NOMO-1 treated with dmso at 0.1 percent for 144 hours (cell line): ENCODE measurements around the gene WASF3.
A peak's percentile ranks its signal among the peaks of the same experiment; 100 is the strongest.

ENCODE experiments used
- DNase-seq: peaks from one replicate; lab custom pipeline; 2025; ENCODE audit not compliant: unreplicated experiment; lab: John Stamatoyannopoulos, UW

Gene WASF3

DNA sequence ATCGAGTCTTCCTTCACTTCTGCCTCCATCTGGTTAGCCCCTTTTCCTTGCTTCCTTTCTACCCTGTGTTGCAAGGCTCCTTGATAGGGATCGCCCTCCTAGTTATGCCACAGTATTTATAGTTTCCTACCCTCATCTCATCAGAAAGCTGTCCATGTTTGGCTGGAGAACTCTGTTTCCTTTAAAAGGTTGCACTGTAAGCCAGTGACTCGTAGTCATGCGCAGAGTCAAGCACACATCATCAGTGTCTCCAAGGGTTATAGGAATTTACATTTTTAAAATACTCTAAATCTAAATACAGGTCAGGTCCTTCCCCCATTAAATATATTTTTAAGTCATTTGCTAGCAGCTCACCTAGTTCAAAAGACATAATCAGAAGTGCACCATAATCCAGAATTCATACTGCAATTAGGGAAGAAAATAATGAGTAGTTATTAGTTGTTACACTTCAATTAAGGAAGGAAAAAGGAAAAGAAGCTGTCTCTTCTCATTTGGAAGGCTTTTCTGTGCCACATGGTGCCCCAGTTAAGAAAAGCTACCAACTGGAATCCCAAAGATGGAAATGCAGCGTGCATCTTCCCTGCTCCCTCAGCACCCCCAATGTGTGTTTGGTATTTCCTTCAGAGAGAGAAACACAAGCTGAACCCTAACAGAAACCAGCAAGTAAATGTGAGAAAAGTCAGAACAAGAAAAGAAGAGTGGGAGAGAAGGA is 122.1 kb downstream of the WASF3 start:
- no peak for DNase-seq

DNA sequence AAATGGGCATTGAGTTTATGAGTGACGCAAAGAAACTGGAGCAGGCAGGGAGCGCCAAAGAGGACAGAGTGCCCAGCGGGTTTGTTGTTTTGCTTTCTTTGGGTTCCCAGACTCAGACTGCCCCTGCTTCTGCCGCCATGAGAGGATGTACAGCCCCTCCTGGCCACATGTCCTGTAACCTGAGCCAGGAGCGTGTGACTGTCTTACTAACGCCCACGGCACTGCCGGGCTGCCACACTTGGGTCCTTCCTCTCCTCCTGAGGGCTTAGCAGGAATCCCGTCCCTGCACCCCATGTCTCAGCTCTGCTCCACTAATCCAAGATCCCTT is 122.6 kb downstream of the WASF3 start:
- DNase-seq: no peak

GRCh38 chr13:26680572-26680971 is 123.1 kb downstream of the WASF3 start:
- DNase-seq: no peak

GRCh38 chr13:26681036-26681435 is 123.6 kb downstream of the WASF3 start:
- DNase-seq: no peak

DNA sequence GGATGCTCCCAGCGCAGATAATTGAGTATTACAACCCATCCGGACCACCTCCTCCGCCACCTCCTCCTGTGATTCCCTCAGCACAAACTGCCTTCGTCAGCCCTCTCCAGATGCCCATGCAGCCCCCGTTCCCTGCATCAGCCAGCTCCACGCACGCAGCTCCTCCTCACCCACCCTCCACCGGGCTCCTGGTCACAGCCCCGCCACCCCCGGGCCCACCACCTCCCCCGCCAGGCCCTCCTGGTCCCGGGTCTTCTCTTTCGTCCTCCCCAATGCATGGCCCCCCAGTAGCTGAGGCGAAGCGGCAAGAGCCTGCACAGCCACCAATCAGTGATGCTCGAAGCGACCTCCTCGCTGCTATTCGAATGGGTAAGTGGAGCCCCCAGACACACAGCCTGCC is 125.1 kb downstream of the WASF3 start:
- DNase-seq: no peak

DNA sequence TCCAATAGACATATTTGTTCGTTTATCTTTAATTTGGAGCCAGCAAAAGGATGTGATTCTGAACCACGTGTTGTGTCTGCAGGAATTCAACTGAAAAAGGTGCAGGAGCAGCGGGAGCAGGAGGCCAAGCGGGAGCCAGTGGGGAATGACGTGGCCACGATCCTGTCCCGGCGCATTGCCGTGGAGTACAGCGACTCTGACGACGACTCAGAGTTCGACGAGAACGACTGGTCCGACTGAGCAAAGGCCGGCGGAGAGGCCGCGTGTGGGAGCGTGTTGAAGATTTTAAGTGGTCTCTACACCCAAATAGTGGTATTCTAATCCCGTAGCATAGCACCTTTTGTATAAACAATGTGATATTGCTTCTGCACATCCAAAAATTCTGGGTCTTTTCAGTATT is 128.1 kb downstream of the WASF3 start:
- DNase-seq: no peak

- no peak for DNase-seq
Observed at GRCh38 chr13:26686285-26686684, 128.8 kb downstream of the WASF3 start.

GRCh38 chr13:26688286-26688685 is 130.8 kb downstream of the WASF3 start:
- no peak for DNase-seq

DNA sequence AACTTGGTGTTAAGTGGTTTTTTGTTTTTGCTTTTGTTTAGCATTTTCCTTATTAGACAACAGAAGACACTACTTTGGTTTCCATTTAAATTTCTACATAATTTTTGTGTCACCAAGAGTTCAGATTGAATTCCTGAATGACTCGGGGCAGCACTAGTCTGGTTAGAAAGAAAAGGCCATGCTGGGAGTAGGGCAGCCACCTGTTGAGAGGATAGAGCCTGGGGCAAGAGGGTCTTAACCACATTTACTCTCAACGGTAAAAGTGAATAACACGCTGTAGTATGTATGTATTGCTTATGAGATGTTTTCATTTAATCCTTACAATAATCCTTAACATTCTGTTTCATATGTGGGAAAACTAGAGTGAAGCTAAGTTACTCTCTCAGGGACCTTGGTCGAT is 131.5 kb downstream of the WASF3 start:
- no peak for DNase-seq

- no peak for DNase-seq
Observed at GRCh38 chr13:26693749-26694463, 136.4 kb downstream of the WASF3 start.

DNA sequence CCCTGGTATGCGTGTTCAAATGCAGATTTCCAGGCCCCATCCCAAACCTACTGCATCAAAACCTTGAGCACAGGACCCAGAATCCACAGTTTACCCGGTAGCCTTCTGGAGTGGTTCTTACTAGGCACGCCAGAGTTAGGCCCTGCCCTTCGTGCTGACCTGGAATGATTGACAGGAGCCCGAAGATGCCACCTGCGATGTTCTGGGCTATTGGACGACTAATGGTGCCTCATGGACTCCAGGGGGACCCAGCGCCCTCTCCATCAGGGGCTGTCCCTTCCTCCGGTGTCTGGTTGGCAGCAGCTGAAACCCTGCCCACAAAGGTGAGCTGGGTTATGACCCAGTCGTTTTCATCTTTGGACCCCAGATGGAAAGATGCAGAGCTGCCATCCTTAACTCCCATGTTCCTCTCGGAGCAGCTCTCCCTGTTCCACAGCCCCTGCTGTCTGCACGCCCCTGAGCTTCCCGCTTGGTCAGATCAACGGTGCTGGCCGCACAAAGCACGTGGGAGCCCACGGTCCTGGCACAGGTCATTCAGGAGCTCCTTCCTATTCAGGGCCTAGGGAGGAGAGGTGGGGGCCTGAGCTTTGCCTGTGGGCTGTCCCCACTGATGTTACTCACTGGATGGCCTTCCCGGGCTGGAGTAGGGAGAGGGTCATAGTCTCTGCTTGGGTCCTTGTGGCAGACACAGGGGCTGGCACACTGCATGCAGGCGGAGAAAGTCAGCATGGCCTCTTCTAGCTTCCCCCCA is 137.3 kb downstream of the WASF3 start:
- no peak for DNase-seq

DNA sequence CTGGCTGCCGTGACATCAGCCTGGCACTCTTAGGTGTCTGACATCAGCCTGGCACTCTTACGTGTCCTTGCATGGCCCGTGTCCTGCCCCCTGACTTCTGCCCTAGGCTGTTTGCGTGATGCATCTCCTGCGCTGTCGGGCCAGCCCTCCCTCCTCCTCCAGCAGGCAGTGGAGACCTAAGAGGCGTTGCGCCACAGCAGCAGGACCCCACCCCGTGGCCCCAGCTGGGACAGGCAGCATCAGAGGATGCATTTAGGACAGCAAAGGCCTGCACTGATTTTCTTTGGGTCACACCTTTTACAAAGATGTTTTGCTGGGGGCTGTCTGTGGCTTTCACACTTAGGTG is 137.8 kb downstream of the WASF3 start:
- no peak for DNase-seq

DNA sequence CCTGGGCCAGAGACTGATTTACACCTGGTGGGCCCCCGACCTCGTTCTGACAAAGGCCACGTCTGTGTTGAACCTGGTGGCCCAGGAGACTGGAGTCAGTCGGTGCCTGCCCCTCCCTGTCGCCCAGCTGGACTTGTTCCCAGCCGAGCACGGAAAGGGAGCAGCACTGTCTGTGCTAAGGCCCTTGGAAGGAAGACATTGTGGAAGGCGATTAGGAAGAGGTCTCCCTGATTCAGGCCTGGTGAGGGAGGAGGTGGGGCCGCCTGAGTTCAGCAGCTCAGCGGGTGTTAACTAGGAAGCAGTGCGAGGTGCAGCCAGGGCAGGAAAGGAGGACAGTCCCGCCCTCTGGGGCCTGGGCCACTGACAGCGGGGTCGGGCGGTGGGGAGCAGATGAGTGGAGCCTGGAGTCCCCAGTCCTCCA is 138.4 kb downstream of the WASF3 start:
- DNase-seq: no peak

- no peak for DNase-seq
Observed at GRCh38 chr13:26697069-26697955, 139.8 kb downstream of the WASF3 start.

GRCh38 chr13:26698392-26699196 is 141.1 kb downstream of the WASF3 start:
- DNase-seq: peak; percentile 49

GRCh38 chr13:26699197-26699490 is 141.7 kb downstream of the WASF3 start:
- DNase-seq: no peak

- no peak for DNase-seq
Observed at GRCh38 chr13:26705536-26705935, 148.1 kb downstream of the WASF3 start.

DNA sequence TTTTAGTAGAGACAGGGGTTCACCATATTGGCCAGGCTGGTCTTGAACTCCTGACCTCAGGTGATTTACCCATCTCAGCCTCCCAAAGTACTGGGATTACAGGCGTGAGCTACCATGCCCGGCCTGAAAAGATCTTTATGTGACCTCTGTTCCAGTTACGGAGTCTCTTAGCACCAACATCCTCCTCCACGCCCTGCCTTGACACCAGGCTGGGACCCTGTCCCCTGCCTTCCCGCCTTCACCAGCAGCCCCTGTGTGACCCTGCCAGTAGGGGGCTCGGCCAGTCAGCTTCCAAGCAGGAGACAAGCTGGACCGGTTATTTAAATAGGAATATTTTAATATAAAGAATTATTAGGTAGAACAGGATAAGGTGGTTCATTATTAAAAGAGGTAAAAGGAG is 148.9 kb downstream of the WASF3 start:
- DNase-seq: no peak

DNA sequence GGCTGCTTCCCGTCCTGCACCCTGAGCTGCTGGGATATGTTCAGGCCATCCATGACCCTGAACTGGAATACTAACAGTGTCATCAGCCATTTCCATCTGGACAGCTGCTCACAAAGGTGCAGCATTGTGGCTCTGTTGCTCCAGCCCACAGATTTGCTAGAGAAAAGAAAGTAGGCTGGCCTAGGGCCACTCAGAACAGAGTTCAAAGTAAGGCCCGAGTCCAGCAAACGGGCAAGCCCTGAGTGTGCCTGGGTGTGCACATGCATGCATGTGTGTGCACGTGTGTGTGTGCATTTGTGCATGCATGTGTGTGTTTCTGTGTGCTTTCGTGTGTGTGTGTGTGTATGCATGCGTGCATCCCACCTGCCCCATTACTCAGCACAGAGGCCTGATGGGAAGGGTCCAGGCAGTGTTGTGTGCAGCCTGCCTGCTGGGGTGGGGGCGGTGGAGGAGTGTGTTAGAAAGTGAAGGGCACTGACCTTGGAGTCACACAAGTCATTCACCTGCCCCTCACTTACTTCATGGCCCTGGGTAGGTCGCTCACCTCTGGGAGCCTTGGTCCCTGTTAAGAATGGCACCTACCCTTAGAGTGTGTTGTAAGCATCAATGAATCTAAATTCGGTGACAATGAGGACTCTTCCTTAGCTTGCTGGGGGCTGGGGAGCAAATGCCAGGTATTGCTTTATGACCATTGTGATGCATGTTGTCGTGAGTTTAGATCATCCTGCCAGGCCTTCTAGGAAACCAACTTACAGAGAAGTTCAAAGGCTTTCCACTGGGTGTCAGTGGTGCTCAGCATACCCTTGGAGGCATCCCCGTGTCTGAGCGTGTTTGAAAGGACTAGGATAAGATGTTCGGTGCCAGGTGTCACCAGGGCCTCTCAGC is 149.9 kb downstream of the WASF3 start:
- DNase-seq: peak; percentile 1

DNA sequence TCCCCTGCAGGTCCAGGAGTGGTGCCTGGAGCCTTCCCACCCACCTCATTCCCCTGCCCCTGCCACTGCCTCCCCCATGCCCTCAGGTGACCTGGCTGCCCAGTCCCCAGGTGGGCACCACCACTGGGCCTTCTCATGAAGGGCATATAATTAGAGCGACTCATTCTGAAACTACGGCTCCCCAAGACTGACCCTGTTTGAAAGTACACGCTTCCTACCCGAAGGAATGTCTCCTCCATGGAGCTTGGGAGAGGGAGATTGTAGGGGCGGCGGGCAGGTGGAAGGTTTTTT is 150.5 kb downstream of the WASF3 start:
- no peak for DNase-seq
